OCI-LY7 (cell line): ENCODE measurements around the gene ELK4.

ENCODE experiments used
- EZH2phosphoT487 ChIP-seq: fragments of 200-600 bp; sonication (generic); IDR thresholded peaks from 2 replicates; pipeline ENCODE4 v1.6.1; 2018; ENCODE audit warnings: low read depth, borderline replicate concordance, mild to moderate bottlenecking, mixed run types, antibody characterized with exemption, low read length, moderate library complexity, mixed read lengths
- TF ChIP-seq, protein P1 (sequence below): fragments of 200-600 bp; sonication (generic); conservative IDR thresholded peaks from 2 replicates; pipeline ENCODE4 v1.5.1; 2014; ENCODE audit warnings: mild to moderate bottlenecking, antibody characterized with exemption, low read length, moderate library complexity, mixed read lengths

DNA sequence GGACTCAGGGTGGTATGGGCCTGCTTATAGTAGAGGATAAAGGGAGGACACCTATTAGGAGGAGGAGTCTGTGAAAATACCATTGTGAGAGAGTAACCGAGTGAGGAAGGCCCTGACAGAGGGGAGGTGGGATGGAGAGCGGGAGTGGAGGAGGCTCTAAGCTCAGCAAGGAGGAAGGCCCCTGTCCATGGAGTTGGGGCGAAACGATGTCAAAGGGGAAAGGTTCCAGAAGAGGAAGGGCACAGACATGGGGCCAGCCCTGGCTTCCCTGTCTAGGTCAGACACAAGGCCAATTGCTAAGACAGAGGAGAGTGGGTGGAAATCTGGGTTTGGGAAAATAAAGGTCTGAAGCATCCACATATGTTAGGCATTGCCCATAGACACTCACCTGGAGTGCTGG, 44.2 kb downstream of the ELK4 start:
- TF ChIP-seq, protein P1, sequence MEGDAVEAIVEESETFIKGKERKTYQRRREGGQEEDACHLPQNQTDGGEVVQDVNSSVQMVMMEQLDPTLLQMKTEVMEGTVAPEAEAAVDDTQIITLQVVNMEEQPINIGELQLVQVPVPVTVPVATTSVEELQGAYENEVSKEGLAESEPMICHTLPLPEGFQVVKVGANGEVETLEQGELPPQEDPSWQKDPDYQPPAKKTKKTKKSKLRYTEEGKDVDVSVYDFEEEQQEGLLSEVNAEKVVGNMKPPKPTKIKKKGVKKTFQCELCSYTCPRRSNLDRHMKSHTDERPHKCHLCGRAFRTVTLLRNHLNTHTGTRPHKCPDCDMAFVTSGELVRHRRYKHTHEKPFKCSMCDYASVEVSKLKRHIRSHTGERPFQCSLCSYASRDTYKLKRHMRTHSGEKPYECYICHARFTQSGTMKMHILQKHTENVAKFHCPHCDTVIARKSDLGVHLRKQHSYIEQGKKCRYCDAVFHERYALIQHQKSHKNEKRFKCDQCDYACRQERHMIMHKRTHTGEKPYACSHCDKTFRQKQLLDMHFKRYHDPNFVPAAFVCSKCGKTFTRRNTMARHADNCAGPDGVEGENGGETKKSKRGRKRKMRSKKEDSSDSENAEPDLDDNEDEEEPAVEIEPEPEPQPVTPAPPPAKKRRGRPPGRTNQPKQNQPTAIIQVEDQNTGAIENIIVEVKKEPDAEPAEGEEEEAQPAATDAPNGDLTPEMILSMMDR, result no peak
- TF ChIP-seq EZH2phosphoT487, result no peak
